Amniotic epithelial cell (primary cell): Measurements from ENCODE around the gene VAMP4.
"Not testable (repeated sequence)": the region's sequence is repeated elsewhere in the genome, so short reads cannot be mapped to it uniquely, and the experiment has no call there.

Experiments
- DNase-seq: peaks from one replicate; pipeline ENCODE4 v3.0.0-alpha.2; 2010; ENCODE audit warnings: low read depth

The VAMP4 gene

DNA sequence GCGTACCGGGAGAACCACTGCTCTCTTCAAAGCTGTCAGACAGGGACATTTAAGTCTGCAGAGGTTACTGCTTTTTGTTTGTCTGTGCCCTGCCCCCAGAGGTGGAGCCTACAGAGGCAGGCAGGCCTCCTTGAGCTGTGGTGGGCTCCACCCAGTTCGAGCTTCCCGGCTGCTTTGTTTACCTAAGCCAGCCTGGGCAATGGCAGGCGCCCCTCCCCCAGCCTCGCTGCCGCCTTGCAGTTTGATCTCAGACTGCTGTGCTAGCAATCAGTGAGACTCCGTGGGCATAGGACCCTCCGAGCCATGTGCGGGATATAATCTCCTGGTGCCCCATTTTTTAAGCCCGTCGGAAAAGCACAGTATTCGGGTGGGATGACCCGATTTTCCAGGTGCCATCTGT lies 46.1 kb downstream of the VAMP4 start:
- DNase-seq: not testable (repeated sequence)

DNA sequence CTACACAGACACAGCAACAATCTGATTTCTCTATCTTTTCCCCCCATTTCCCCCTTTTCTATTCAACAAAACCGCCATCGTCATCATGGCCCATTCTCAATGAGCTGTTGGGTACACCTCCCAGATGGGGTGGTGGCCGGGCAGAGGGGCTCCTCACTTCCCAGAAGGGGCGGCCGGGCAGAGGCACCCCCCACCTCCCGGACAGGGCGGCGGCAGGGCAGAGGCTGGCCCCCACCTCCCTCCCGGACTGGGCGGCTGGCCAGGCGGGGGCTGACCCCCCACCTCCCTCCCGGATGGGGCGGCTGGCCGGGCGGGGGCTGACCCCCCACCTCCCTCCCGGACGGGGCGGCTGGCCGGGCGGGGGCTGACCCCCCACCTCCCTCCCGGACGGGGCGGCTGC lies 48.3 kb downstream of the VAMP4 start:
- not testable (repeated sequence) for DNase-seq

DNA sequence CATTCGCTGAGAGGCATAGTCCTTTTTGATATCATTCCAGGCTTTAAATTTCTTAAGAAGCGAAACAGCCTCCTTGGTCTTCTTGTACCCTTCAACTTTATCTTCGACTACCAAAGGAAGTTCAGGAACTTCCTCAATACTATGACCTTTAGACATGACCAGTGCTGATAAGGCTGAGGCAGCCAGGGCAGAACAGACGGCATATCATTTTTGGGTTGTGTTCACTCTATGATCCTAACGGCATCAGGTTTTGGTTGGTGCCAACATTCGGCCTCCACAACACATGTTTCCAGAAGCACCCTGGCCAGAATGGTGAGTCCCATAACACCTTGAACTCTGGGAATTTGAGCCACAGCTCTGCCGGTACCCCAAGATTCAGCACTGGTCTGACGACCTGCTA lies 58.0 kb downstream of the VAMP4 start:
- DNase-seq: no peak

DNA sequence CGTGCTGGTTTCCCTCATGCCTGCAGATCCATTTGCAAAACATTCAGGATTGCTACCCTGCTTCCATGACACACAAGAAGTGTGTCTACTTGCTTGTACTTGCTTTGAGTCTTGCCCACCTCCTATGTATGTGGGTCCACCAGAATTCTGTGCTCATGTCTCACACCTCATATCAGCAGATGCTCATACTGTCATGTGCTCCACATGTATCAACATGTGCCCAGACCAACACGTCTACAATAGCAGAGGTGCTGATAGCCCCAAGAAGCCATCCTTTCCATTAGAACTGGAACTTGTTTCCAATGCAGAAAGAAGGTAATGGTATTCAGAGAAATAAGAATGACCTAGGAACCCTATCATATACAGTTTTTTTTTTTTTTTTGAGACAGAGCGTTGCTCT lies 61.5 kb downstream of the VAMP4 start:
- DNase-seq: no peak

DNA sequence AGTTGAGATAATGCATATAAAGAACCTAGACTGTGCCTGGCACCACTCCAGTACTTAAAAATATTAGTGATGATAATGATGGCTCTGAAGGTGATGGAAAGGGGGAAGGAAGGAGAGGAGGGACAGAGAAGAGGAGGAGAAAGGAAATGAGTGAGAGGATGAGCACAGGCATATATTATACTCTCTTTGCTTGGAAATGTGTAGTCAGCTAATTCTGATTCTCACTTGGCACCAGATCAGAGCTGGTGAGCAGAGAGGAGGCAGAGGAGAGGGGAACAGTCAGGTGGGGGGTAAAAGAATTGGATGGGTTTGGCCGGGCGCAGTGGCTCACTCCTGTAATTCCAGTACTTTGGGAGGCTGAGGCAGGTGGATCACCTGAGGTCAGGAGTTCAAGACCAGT lies 65.0 kb downstream of the VAMP4 start:
- DNase-seq: no peak

DNA sequence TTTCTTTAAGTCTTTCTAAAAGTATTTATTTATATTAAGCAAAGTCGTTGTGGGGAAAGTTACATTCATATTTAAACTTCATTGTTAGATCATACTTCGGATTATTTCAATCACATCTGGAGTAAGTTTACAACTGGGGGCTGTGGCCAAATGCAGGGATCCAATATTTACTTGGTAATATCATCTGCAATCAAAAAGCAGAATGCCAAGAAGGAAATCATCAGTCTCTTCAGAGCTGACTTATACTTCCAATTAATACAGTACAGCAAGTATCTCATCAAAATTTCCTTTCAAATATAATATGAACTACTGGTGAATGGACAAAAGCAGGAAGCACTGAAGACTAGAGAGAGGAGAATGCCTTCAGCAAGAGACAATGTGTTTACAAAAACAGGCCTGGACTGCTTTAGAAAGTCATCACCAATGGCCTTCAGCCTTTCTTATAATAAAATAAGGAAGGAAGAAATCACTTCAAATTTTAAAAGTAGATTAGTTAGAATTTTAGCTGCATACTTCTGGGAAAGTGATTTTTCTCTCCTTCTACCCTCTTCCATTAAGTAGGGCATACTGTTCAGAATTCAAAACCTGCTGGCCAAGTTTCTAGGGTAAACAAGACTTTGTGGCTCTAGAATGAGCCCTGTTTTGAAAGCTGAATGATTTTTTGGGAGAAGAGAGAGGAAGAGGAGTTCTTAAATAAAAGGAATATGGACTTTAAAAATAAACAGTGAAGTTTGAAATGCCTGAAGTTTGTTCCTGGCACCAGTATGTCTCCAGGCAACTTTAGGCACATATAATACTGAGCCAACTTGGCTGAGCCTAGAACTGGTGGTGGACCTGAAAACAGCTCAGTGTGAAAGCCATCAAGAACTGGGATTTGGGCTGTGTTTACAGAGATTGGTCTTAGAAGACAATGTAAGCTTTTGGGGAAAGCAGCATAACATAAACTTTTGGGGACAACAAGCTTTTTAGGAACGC lies 67.1 kb downstream of the VAMP4 start:
- no peak for DNase-seq

DNA sequence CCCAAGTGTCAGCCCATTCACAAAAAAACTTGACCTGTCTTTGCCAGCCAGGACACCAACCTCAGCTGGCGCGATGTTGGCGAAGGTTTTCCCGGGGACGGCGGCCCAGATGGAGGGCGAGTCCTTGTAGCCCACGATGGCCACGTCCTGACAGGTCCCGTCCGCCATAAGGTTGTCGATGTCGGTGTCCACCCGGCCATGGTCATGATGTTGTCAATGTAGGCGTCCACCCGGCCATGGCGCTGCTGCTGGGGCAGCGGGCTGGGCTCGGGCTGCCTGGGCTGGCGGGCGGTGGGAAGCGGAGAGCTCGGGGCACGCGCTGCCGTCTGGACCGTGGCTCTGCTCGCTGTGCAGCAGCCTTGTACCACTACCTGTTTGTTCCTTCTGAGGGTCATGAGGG lies 71.1 kb downstream of the VAMP4 start:
- DNase-seq: no peak

DNA sequence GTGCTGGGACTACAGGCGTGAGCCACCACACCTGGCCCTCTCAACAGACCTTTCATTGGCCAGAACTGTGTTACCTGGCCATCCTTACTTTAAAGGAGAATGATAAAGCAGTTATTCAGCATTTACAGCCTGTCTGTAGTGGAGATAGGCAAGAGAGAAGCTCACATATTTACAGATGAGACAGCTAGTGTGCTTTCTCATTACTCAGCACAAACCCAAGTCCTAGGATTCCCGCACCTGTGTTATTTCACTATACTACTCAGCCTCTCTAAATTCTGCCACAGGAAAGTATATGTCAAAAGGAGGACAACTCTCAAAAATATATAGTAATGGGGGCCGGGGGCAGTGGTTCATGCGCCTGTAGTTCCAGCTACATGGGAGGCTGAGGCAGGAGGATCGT lies 73.5 kb downstream of the VAMP4 start:
- no peak for DNase-seq

DNA sequence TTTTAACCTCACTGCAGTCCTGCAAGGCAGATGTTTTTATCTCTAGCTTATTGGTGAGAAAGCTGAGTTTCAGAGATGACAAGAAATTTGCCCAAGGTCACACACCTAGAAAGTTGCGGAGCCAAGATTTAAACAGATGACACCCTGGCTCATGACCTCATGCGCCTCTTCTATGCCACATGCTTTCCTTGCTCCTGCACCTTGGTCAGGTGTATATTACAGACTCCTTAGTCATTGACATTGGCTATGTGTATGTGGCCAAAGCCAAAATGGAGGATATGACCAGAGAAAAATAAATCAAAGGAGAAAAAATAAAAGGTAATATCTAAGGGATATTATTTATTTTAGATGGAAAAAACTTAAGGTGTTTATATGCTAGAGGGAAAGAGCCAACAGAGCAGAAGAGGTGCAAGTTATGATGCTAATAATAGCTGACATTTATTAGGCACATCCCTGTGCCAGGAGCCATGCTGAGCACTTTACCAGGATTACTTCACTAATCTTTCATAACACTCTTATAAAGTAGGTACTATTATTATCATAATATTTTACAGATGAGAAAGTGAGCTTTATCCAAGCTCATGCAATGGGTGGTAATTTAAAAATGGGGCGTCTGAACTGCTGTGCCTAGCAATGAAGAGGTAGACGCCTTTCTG lies 75.6 kb downstream of the VAMP4 start:
- DNase-seq: no peak

DNA sequence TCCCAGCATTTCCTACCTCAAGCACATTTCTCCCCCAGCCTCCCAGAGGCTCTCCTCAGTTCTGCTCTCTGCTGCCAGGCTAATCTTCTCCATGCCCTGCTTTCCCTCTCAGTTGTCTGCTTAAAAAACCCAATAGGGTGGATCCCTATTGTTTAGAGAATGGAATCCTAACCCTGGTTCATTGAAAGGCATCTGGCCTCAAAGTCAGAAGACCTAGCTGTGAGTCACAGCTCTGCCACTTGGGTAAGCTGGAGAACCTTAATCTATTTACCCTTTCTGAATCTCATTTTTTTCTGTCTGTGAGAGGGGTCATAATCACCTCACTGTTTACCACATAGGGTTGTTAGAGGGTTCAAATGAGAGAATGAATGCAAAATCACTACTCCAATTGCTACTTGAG lies 76.9 kb downstream of the VAMP4 start:
- peak; percentile 1 for DNase-seq

DNA sequence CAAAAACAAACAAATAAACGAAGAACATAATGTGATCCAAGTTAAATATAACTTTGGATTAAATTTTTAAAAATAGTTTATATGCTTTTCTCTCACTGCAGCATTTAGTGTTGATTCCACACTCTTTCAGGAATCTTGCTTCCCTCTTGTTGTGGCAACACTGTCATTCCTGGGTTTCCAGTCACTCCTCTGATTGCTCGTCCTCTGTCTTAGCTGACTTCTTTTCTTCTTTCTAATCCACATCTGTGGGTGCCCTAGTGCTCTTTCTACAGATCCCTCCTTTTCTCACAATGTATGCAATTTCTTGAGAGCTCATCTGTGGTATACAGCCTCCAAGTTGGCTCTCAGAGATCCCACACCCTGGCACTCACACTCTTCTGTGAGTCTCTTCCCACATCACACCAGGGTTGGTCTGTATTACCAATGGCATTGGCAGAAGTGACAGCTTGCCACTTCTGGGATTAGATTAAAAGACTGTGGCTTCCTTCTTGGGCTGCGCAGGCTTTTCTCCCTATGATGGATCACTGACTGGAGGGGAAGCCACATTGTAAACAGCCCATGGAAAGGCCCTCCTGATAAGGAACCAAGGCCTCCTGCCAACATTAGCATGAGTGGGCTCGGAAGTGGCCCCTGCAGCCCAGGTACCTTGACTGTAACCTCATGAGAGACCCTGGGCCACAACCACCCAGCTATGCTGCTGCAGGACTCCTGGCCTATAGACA lies 77.8 kb downstream of the VAMP4 start:
- DNase-seq: no peak

DNA sequence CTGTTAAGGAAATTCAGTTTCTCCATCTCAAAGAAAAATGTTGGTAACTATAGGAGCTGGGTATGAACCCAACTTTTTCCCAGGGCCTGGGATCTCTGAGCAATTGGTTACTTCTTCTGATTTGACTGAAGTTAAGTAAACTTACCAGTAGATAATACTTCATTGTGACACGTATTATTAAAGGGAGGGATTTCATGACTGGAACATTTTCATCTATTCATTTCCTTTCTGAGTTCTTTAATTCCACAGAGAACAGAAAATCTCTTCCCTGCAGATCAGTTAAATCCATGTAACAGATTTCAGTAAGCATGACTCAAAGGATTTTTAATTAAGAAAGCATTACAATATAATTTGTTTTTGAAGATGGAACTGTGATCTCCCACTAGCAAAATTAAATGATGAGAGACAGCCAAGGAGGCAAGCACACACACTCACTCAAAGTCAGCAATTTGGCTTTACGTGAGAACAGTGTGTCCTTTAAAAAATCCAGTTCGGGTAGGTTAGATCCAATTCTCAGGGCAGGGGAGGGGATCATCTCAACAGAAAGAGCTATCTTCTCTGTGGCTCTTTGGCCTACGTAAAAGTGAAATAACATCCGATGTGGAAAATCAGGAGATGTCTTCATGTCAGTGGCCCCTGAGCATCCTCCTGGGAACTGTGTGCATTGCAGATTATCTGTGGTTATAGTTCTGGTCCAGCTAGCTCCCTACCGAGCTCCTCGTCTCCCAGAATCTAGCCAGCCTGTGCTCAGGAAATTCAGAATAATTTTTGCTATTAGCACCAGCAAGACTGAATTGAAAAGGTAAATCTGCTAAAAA lies 78.6 kb downstream of the VAMP4 start:
- no peak for DNase-seq

DNA sequence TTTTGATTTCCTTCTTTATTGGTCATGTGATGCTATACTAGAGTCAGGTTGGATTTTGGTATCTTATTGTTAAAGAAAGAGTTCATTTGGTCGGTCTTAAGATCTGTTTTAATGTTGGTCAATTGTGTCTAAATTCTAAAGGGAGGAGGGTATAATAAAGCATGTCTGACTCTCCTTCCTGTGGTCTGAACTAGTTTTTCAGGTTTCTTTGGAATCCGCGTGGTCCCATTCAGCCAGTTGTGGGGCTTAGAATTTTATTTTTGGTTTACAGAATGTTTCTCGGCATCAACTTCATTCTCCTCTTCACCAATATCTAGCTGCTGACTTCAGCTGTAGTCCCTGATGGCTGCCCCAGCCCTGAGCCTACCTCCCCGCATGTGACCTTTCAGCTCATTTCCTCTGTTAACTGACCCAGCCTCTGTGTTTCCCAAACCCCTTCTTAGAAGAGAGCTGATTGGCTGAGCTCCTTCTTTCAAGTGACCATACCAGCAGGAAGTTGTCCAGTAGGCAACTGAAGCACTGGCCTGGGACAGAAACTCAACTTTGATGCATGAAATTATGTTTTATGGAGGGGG lies 80.7 kb downstream of the VAMP4 start:
- no peak for DNase-seq

DNA sequence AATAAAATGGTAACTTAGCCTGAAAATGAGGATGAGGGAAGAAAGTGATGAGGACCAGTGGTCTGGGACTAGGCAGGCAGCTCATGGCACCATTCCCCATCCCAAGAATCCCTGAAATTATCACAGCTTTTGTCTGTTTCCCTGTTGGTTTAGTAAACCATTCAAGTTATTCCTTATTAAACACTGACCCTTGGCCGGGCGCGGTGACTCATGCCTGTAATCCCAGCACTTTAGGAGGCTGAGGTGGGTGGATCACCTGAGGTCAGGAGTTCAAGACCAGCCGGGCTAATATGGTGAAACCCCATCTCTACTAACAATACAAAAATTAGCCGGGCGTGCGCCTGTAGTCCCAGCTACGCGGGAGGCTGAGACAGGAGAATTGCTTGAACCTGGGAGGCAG lies 85.7 kb downstream of the VAMP4 start:
- not testable (repeated sequence) for DNase-seq

DNA sequence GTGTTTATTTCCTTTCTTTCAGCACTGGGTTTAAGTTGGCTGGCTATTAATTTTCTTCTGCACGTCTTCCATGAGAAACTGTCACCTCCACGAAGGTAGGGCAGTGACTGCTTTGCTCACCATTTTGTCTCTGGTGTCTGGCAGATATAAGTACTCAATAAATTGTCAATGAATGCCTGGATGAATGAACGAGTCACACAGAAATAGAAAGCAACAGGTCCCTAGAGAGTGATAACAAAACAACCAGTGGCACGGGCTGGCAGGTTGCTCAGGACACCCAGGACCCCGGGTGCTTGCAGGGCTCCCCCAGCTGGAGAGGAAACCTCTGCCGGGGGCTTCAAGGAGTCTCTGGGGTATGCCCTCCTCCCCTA lies 86.1 kb downstream of the VAMP4 start:
- DNase-seq: no peak

DNA sequence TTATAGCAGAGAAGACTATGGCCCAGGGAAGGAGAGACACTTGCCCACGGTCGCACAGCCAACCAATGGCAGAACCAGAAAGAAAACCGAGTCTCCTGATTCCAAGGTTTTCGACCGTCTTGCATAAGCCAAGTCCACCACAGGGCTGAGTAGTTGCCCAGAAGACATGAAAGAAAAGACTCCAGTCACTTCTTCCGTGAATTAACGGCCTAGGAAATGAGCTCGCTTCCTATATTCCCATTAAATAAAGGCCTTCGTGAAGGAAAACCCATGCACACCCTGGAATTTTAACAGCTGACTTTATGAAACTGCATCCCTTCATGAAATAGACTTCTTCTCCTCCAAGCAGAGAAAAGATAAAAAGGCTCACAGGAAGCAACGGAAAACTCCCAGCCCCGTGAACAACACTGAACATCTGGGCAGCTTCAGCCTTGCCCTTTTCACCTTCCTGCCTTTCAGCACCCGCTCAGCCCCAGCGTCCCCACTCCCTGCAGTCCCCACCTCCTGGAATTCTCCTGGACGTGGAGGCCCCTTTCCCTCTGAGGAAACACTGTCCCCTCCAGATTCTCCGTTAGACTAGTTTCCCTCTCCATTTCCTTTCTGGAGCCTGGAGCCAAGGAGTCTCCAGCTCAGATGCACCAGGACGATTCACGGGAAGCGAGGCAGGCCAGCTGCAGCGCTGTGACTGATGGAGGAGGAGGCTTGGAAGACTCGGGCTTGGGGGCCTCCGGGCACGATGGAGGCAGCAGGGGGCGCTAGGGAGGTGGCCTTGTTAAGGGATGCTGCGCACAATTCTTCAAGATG lies 86.7 kb downstream of the VAMP4 start:
- DNase-seq: peak; percentile 40

DNA sequence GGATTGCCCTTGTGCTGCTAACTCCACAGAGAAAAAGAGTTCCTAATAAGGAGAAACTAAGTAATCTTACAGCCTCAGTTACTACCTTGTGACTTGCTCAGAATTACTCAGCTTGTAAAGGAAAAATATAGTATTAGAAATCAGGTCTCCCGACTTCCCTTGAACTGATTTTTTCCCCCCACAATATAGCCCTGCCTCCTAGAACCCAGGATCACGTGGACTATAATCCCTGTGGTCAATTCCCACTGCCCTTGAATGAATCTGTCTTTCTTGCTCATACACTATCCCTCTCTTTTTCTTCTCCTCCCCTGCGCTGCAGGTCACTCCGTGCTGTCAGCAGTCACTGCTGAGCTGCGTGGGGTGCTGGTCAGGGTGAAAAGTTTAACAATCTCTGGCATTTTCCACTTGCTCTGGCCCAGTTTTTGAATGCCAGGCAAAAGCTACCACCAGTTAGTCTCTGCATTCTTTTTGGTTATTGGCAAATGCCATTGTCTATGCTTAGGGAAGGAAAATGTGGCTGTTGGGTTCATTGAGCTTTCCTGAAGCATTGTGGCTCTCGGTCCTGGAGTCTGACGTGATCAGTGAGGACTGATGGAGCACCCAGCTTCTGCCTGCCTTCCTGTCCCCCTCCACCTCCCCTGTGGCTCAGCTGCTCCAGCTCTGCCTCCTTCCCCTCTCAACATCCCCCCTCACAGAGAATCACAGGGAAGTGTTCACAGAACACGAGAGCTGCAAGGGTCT lies 87.5 kb downstream of the VAMP4 start:
- peak; percentile 35 for DNase-seq

DNA sequence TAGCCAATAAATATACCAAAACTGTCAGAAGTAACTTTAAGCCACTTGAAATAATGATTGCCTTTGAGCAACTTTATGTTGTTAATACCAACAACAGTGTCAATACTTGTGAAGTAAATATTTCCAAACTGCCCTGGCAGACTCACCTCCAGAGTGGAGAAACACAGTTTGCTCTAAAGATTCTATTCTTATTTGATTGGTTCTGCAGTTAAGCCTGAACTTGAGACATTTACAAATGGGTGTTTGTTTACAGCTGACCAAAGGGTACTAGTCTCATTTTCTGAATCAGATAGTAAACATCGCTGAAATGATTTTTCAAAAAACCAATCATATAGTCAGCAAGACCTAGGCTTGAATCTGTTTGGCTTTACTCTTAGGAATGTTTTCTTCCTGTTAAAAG lies 88.1 kb downstream of the VAMP4 start:
- DNase-seq: no peak

DNA sequence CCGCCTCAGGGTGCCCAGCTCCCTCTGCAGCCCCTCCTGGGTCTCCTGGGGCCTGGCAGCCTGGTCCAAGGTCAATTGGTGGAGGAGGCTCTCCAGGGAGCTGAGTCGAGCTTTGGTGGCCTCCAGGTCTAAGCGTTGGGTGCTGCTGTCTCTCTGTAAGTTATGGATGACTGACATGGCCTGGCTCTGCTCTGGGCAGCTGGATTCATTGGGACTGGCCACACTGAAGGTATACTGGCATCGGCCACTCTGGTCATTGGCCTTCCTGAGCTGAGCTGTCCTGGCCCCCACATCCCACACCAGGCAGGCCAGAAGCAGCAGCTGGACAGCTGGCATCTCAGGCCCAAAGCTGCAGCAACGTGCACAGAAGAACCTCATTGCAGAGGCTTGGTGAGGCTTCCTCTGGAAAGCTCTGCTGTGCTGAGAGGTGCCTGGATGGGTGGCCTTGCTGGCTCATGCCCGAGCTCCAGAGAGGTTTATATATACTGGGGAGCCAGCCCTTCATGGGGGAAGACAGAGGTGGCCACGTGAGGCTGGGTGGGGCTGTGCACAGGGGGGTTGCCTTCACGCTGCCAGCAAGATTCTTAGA lies 89.5 kb downstream of the VAMP4 start, which contains the start of gene MYOC:
Gene MYOC (minus strand): TSS at position 455 of the 589 bp plus-strand sequence. CDS start 77 bp downstream, at position 378.
- DNase-seq: no peak
